SK-N-SH treated with all-trans-retinoic acid at 6 μM for 48 hours (cell line): ENCODE measurements around the gene FBXO10.

Source experiments
- CSDC2 ChIP-seq: fragments of 250-450 bp; sonication (Bioruptor Pico); IDR thresholded peaks from 2 replicates; pipeline ENCODE4 v1.5.0; 2020; ENCODE audit warnings: mild to moderate bottlenecking, moderate library complexity
- SNAI2 ChIP-seq: fragments of 250-450 bp; sonication (Bioruptor Pico); IDR thresholded peaks from 2 replicates; pipeline ENCODE4 v1.5.0; 2020; ENCODE audit warnings: mild to moderate bottlenecking, moderate library complexity
- ZFP30 ChIP-seq: fragments of 450-650 bp; formaldehyde crosslinking; IDR thresholded peaks from 2 replicates; pipeline ENCODE4 v1.5.0; 2022; ENCODE audit warnings: mild to moderate bottlenecking, moderate library complexity
- ZNF70 ChIP-seq: fragments of 450-650 bp; formaldehyde crosslinking; IDR thresholded peaks from 2 replicates; pipeline ENCODE4 v1.5.0; 2020; ENCODE audit warnings: mild to moderate bottlenecking, moderate library complexity
- TF ChIP-seq, protein P1 (sequence below): fragments of 250-450 bp; sonication (Bioruptor Pico); IDR thresholded peaks from 2 replicates; pipeline ENCODE4 v1.5.1; 2020; ENCODE audit warnings: low read depth, mild to moderate bottlenecking, moderate library complexity
- TF ChIP-seq, protein P2 (sequence below): fragments of 250-450 bp; sonication (Bioruptor Pico); IDR thresholded peaks from 2 replicates; pipeline ENCODE4 v1.5.1; 2021; ENCODE audit warnings: mild to moderate bottlenecking, moderate library complexity

DNA sequence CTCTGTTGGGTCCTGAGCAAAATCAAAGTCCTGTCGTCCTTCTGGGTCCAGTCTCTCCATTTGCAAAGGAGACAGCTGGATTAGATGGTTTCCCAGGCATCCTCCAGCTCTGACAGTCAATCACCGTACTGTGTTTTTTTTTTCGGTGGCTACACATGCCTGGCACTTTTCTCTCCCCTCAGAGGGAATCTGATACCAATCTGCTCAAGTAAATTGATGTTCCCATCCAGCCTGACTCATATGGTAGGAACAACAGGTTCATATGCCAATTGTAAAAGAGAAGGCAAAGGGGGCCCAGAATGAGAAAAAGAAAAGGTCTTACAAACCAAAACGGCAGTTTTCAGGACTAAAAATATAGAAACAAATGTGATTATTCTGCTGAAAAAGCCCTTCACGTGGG lies 1.2 kb downstream of the FBXO10 start:
- TF ChIP-seq ZFP30 (CRISPR knock-in tag) (no peak), SNAI2 (CRISPR knock-in tag) (no peak), CSDC2 (CRISPR knock-in tag) (no peak), ZNF70 (CRISPR knock-in tag) (no peak)
- TF ChIP-seq, protein P1, sequence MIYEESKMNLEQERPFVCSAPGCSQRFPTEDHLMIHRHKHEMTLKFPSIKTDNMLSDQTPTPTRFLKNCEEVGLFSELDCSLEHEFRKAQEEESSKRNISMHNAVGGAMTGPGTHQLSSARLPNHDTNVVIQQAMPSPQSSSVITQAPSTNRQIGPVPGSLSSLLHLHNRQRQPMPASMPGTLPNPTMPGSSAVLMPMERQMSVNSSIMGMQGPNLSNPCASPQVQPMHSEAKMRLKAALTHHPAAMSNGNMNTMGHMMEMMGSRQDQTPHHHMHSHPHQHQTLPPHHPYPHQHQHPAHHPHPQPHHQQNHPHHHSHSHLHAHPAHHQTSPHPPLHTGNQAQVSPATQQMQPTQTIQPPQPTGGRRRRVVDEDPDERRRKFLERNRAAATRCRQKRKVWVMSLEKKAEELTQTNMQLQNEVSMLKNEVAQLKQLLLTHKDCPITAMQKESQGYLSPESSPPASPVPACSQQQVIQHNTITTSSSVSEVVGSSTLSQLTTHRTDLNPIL (CRISPR knock-in tag): no peak
- TF ChIP-seq, protein P2, sequence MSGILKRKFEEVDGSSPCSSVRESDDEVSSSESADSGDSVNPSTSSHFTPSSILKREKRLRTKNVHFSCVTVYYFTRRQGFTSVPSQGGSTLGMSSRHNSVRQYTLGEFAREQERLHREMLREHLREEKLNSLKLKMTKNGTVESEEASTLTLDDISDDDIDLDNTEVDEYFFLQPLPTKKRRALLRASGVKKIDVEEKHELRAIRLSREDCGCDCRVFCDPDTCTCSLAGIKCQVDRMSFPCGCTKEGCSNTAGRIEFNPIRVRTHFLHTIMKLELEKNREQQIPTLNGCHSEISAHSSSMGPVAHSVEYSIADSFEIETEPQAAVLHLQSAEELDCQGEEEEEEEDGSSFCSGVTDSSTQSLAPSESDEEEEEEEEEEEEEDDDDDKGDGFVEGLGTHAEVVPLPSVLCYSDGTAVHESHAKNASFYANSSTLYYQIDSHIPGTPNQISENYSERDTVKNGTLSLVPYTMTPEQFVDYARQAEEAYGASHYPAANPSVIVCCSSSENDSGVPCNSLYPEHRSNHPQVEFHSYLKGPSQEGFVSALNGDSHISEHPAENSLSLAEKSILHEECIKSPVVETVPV (CRISPR knock-in tag): no peak
